HUES48 (cell line): Measurements from ENCODE around the gene AP1G1.

Experiments used
- H3K27ac ChIP-seq: one replicate; pipeline ENCODE4 v1.7.0; 2013; ENCODE audit warnings: low read depth, low read length, inconsistent platforms
- H3K27me3 ChIP-seq: 2 replicates; pipeline ENCODE4 v1.6.1; 2013; ENCODE audit warnings: mild to moderate bottlenecking, low read length; ENCODE audit not compliant: control insufficient read depth, insufficient read depth
- H3K36me3 ChIP-seq: 2 replicates; pipeline ENCODE4 v1.6.1; 2013; ENCODE audit warnings: low read length; ENCODE audit not compliant: control insufficient read depth, insufficient read depth
- H3K4me1 ChIP-seq: 2 replicates; pipeline ENCODE4 v1.6.1; 2013; ENCODE audit warnings: mild to moderate bottlenecking, low read length; ENCODE audit not compliant: control insufficient read depth, insufficient read depth
- H3K4me3 ChIP-seq: 2 replicates; pipeline ENCODE4 v1.5.1; 2013; ENCODE audit warnings: mild to moderate bottlenecking, low read depth, low read length
- H3K9ac ChIP-seq: 2 replicates; pipeline ENCODE4 v1.6.1; 2013; ENCODE audit warnings: mild to moderate bottlenecking, low read depth, low read length, moderate library complexity
- H3K9me3 ChIP-seq: 2 replicates; pipeline ENCODE4 v1.6.1; 2013; ENCODE audit warnings: low read length; ENCODE audit not compliant: control insufficient read depth, insufficient read depth

Gene AP1G1

DNA sequence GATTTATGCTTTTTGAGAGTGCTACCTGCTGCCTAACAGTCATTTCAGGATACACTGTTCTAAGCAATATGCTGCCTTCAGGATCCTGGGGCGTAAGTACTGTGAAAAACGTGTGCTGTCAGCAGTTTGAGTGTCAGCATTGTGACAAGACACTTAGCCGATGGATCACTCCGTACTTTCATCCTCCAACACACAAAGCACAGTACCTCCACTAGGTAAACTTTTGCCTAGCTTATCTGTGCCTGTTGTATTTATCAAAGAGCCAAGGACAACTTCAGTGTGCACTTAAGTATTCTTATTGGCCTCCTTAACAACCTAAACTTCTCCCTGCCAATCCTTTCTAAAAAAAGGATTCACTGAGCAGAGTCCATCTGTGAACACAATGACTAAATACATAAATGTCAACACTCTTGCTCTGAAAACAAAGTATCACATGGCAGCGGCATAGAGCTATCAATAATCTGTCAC is 50.3 kb downstream of the AP1G1 start:
- Histone ChIP-seq H3K27ac (no peak overlapping the region), H3K36me3 (peaks cover 85% of the 10 kb centered on the region), H3K9ac (no peak overlapping the region), H3K27me3 (no peaks in the 10 kb centered on the region), H3K4me3 (no peak overlapping the region), H3K4me1 (no peaks in the 10 kb centered on the region), H3K9me3 (no peaks in the 10 kb centered on the region)

DNA sequence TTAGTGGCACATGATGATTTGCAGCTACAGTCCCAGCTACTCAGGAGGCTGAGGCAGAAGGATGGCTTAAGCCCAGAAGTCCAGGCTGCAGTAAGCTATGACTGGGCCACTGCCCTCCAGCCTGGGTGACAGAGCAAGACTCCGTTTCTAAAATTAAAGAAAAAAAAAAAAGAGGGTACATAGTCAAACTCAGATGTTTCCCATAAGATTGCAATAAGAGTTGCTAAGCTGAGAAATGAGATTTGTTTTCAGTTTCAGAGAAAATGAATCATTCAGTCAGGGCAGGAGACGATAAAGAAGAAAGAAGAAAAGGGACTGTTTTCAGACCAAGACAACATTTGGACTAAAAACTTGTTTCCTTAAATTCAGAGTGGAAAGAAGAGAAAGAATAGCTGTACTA is 54.0 kb downstream of the AP1G1 start:
- peaks cover 78% of the 10 kb centered on the region for H3K36me3 ChIP-seq
- H3K27me3 ChIP-seq, result no peaks in the 10 kb centered on the region
- H3K9ac ChIP-seq, result no peak overlapping the region
- H3K4me1 ChIP-seq, result no peaks in the 10 kb centered on the region
- H3K9me3 ChIP-seq, result no peaks in the 10 kb centered on the region
- H3K4me3 ChIP-seq, result no peak overlapping the region
- H3K27ac ChIP-seq, result no peak overlapping the region

DNA sequence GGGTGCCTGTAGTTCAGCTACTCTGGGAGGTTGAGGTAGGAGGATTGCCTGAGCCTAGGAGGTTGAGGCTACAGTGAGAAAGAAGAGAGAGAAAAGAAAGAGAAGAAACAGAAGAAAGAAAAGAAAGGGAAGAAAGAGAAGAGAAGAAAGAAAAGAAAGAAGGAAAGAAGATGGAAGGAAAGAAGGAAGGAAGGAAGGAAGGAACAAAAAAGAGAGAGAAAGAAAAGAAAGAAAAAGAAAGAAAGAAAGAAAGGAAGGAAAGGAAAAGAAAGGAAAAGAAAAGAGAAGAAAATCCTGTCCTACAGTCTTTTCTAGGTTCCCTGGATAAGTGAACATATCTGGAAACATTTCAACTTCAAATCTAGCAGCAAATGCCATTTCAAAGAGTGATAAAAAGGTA is 54.5 kb downstream of the AP1G1 start:
- H3K9me3 ChIP-seq, result no peaks in the 10 kb centered on the region

DNA sequence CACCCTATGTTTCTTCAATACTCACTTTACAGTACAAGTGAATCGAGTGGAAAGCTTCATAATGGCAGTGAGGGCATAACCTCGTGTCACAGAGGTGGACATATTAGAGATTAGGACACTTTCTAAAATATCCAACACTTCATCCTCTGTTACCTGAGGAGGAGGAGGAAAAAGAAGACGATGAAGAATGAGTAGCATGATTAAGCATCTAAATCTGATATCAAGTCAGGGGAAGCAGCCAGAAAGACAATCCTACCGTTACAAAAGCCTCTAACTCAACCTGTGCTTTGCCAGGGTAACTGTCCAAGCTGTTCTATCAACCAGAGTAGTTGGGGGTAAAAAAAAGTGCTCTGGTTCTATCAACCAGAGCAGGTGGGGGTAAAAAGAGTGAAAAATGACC is 60.4 kb downstream of the AP1G1 start:
- Histone ChIP-seq H3K9ac (no peak overlapping the region), H3K4me1 (no peaks in the 10 kb centered on the region), H3K36me3 (peaks cover 83% of the 10 kb centered on the region), H3K27ac (no peak overlapping the region), H3K27me3 (no peaks in the 10 kb centered on the region), H3K4me3 (no peak overlapping the region), H3K9me3 (no peaks in the 10 kb centered on the region)

More for the DNA sequence above, 54.5 kb downstream of the AP1G1 start:
- Histone ChIP-seq H3K27me3 (no peaks in the 10 kb centered on the region), H3K9ac (no peak overlapping the region), H3K4me3 (no peak overlapping the region), H3K27ac (no peak overlapping the region), H3K36me3 (peaks cover 83% of the 10 kb centered on the region), H3K4me1 (no peaks in the 10 kb centered on the region)

DNA sequence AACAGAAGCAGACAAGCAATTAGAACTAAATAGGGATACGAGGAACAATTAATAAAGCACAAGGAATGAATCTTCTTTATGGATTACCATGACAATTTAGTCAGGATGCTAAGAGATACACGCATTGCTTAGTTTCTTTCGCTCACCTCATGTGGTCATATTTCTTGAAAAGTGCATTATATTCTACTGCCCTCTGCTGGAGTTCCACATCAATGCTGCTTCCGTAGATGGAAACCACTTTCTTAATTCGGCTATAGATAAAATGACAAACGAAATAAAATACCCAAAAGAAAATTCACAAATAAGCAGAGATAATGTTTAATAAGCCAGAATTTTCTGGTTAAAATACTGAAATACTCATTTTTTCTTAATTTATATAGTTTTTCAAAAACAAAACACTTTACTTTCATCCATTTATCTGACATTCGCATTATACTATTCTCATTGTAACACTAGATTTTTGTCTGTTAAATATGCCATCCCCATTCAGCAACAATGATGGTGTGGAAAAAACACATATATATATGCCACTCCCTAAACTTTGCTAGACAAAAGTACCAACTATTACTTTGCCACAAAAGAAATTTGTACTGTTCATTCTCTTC is 62.1 kb downstream of the AP1G1 start:
- H3K27ac ChIP-seq, result no peak overlapping the region
- no peak overlapping the region for H3K9ac ChIP-seq
- no peaks in the 10 kb centered on the region for H3K27me3 ChIP-seq
- no peaks in the 10 kb centered on the region for H3K9me3 ChIP-seq
- H3K4me3 ChIP-seq, result no peak overlapping the region
- H3K4me1 ChIP-seq, result no peaks in the 10 kb centered on the region
- H3K36me3 ChIP-seq, result peaks cover 77% of the 10 kb centered on the region

DNA sequence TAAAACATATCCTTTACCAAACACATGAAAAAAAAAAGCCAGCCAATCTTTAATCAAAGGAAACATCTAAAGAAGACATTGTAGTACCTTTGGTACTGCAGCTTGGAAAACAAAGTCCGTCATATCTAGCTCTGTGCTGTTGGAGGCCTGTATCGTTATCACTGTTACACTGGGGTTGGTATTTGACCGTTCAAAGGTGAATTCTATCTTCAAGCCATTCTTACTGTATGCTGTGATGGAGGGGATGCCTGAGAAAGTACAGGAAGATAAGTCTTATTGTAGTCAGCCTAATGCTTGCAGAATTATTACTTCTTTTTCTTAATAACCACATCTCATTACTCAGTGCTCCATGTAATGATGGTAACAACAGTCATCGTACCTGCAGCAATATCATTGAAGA is 69.8 kb downstream of the AP1G1 start:
- Histone ChIP-seq H3K4me1 (no peaks in the 10 kb centered on the region), H3K9ac (no peak overlapping the region), H3K36me3 (peaks cover 62% of the 10 kb centered on the region), H3K27me3 (no peaks in the 10 kb centered on the region), H3K4me3 (no peak overlapping the region), H3K27ac (no peak overlapping the region), H3K9me3 (no peaks in the 10 kb centered on the region)

DNA sequence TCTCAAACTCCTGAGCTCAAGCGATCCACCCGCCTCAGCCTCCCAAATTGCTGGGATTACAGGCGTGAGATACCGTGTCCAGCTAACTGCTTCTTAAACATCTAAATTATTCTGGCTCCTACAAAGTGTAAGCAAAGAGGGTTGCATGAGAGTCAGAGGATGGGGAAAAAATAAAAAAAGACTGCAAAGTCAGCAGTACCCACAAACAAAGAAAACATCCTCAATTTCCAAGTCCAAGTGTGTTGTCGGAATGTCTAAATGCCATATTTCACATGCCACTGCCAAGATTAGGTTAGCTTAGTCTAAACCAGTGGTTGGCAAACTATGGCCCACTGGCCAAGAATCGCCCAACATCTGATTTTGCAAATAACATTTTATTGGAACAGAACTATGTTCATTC is 71.1 kb downstream of the AP1G1 start:
- Histone ChIP-seq H3K9ac (no peak overlapping the region), H3K27me3 (no peaks in the 10 kb centered on the region), H3K36me3 (peaks cover 65% of the 10 kb centered on the region), H3K4me3 (no peak overlapping the region), H3K27ac (no peak overlapping the region), H3K4me1 (no peaks in the 10 kb centered on the region), H3K9me3 (no peaks in the 10 kb centered on the region)

DNA sequence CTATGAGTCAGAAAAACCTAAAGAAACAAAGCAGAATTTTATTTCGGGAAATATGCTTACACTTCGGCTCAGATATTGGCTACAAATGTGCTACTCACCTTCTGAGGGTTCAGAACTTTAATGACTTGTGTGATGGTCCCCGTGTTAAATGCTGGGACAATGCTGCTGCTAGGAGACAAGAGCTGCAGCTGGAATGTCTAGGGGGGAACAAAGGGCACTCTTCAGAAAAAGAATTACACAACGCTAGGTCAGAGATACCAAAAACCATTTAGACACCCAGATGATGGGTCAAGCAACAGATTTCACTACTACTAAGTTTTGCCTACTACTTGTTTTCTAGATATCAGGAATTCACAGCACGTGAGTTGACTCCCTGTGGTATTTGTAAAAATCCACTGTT is 74.1 kb downstream of the AP1G1 start:
- H3K9ac ChIP-seq, result no peak overlapping the region
- H3K27me3 ChIP-seq, result no peaks in the 10 kb centered on the region
- no peaks in the 10 kb centered on the region for H3K4me1 ChIP-seq
- H3K9me3 ChIP-seq, result no peaks in the 10 kb centered on the region
- no peak overlapping the region for H3K4me3 ChIP-seq
- no peak overlapping the region for H3K27ac ChIP-seq
- peaks cover 69% of the 10 kb centered on the region for H3K36me3 ChIP-seq

DNA sequence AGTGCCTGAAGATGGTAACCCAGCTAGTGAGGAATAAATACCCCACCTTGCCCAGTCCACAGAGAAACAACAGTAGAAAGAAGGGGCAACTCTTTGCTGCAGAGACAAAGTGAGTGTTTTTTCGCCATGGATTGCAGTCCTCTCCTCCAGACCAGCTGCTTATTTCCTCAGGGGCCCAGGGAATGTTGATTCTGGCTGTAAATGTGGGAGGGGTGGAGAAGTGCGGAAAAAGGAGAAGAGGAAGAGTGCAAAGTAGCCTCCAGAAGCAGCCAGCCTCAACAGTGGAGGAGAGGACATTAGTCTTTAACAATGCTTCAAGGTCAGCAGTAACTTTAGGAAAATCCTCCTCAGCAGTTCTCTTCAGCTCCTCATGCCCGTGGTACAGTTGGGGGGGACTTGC is 76.0 kb downstream of the AP1G1 start:
- Histone ChIP-seq H3K27ac (no peak overlapping the region), H3K36me3 (peaks cover 51% of the 10 kb centered on the region), H3K27me3 (no peaks in the 10 kb centered on the region), H3K4me1 (no peaks in the 10 kb centered on the region), H3K9ac (no peak overlapping the region), H3K4me3 (no peak overlapping the region), H3K9me3 (no peaks in the 10 kb centered on the region)

DNA sequence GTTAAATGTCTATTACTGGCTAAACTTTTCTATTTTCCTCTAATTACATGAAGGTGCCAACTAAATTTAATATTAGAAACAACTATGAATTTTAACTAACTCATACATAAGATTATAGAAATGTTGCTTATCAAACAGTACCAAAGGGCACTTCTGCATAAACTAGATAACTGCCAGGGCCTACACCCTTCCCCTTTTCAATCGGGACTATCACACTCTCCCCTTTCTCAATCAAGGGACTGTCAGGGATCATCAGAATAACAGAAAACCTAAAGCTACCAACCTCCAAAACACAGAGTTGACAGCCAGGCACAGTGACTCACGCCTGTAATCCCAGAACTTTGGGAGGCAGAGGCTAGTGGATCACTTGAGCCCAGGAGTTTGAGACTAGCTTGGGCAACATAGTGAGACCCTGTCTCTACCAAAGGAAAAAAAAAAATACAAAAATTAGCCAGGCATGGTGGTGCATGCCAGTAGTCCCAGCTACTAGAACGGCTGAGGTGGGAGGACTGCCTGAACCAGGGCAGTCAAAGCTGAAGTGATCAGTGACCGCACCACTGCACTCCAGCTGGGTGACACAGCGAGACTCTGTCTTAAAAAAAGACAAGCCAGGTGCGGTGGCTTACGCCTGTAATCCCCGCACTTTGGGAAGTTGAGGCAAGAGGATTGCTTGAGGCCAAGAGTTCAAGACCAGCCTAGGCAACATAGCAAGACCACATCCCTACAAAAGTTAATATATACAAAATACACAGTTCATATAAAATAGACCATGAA is 80.9 kb downstream of the AP1G1 start:
- Histone ChIP-seq H3K9ac (no peak overlapping the region), H3K9me3 (no peaks in the 10 kb centered on the region), H3K27ac (no peak overlapping the region), H3K36me3 (peaks cover 22% of the 10 kb centered on the region), H3K27me3 (0 out of 2 replicates have a peak, but pooled peaks cover 3% of the 10 kb centered on the region), H3K4me3 (no peak overlapping the region), H3K4me1 (no peaks in the 10 kb centered on the region; the same call in 1 of the 2 replicates)

DNA sequence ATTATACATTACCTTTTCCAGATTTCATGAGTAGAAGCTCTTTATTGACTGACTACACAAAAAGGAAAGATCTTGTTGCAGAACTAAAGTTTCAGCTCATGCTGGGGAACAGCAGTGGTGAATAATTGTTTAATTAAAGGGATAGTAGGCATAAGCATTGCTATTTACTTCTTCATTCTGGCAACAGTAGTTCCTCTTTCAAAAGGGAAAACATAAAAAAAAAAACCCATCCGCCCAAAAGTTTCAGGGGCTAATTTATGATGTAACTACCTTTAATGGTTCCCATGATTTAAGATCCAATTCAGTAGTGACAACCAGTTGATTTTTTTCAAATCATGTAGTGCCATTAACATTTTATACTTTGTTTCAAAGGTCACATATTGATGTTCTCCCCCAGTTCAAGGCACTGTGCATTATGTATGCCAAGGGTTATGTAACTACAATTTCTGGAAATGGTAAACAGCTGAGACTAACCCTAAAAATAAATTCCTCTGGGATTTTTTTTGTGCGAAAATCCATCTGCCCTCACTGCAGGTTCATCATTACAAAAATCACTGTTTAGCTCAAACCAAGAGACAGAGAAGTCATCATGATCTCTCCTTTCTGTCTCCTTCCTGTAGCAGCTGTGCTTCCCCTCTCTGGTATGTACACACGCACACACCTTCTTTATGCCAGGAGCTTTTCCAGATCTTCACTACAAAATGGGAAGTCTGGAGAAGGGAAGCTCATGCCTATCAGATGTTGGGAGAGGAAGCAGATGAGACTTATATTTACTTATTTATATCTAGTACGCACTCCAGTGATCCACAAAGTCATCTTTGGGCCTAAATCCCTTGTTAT is 81.9 kb downstream of the AP1G1 start:
- H3K27ac ChIP-seq, result no peak overlapping the region
- H3K4me1 ChIP-seq, result peaks cover 7% of the 10 kb centered on the region
- H3K9ac ChIP-seq, result no peak overlapping the region
- no peaks in the 10 kb centered on the region for H3K9me3 ChIP-seq
- 0 out of 2 replicates have a peak, but pooled peaks cover 3% of the 10 kb centered on the region for H3K27me3 ChIP-seq
- H3K4me3 ChIP-seq, result no peak overlapping the region
- peaks cover 11% of the 10 kb centered on the region for H3K36me3 ChIP-seq
